ENCODE data around the gene LPGAT1.

GRCh38 chr1:211711315-211711705 is 119.3 kb downstream of the LPGAT1 start:
- TF ChIP-seq CTCF (conservative IDR thresholded peaks at IDR 0.05) (no peak), EZH2 (IDR thresholded peaks at IDR 0.05; ENCODE audit: low read depth) (no peak)

Measured in PC-9 (cell line).